H1 (cell line): ENCODE data around the gene NETO1. TPM values are rescaled to one million over a fixed set of nuclear protein-coding genes. Genes with fewer than 3 reads are reported as not detected.

Experiments used
- ATF3 ChIP-seq: IDR thresholded peaks from 2 replicates; pipeline ENCODE4 v1.6.1; 2011; ENCODE audit warnings: low read depth, mild to moderate bottlenecking, low read length; ENCODE audit not compliant: insufficient read depth
- CHD7 ChIP-seq: fragments of 300-600 bp; sonication (generic); IDR thresholded peaks from 2 replicates; pipeline ENCODE4 v1.7.1; 2012; ENCODE audit warnings: low read length, moderate library complexity, mild to moderate bottlenecking, inconsistent platforms; ENCODE audit not compliant: insufficient replicate concordance
- CREB1 ChIP-seq: IDR thresholded peaks from 2 replicates; pipeline ENCODE4 v1.6.1; 2012; ENCODE audit warnings: inconsistent platforms
- KDM5A ChIP-seq: fragments of 200-600 bp; IDR thresholded peaks from 2 replicates; pipeline ENCODE4 v1.7.1; 2012; ENCODE audit warnings: mild to moderate bottlenecking, low read length, inconsistent platforms, mixed read lengths
- RXRA ChIP-seq: IDR thresholded peaks from 2 replicates; pipeline ENCODE4 v1.6.1; 2011; ENCODE audit warnings: low read depth, mild to moderate bottlenecking, low read length, moderate library complexity; ENCODE audit not compliant: insufficient read depth
- TCF12 ChIP-seq: IDR thresholded peaks from 2 replicates; pipeline ENCODE4 v1.6.1; 2011; ENCODE audit warnings: low read depth, mild to moderate bottlenecking, low read length
- ZNF274 ChIP-seq: IDR thresholded peaks from 2 replicates; pipeline ENCODE4 v1.7.0; 2012; ENCODE audit warnings: low read length, borderline replicate concordance; ENCODE audit errors: extremely low read depth
- polyA plus RNA-seq, 7 experiments: library from polyadenylated mRNA; depleted of rRNA in 3 of 7; stranded (reverse) in 5 of 7; unstranded in 2 of 7; fragments of >200 nt in 5 of 7; fragments of 200-250 nt in 2 of 7; gene quantifications; 1 replicate in 5 of 7; 2 replicates in 1 of 7; 4 replicates in 1 of 7; pipeline versions ENCODE4 v1.2.1 to v1.2.3, GENCODE V29; 2011 to 2013; ENCODE audit warnings: missing spikeins in 2 of 7, mixed read lengths in 2 of 7
- total RNA-seq: library from RNA; stranded (reverse); fragmentation: NEBNext Ultra II Directional; extraction: Animal tissue kit (Norgen Biotek cat#: 25700); gene quantifications from 2 replicates; pipeline ENCODE4 v1.2.1, GENCODE V29; 2021

Gene NETO1
- total and polyA plus RNA-seq, 2 of the 8 experiments (the other 6 are each of a cell fraction or from before 2014, with no cell fraction given): 3.0 to 19.3 TPM

- no peak for TF ChIP-seq CHD7
- TF ChIP-seq KDM5A: no peak
- no peak for TF ChIP-seq ZNF274
- TF ChIP-seq TCF12: no peak
- TF ChIP-seq RXRA: no peak
- TF ChIP-seq ATF3: no peak
- no peak for TF ChIP-seq CREB1
Measured at GRCh38 chr18:72866901-72867745, 664 bp downstream of the NETO1 start (continued).
